PFSK-1 (cell line): ENCODE measurements around the gene KCNK10.

ENCODE experiments used
- POLR2AphosphoS5 ChIP-seq: IDR thresholded peaks from 2 replicates; pipeline ENCODE4 v1.6.1; 2012; ENCODE audit warnings: low read depth, mild to moderate bottlenecking, control low read depth, low read length, moderate library complexity
- SIN3A ChIP-seq: IDR thresholded peaks from 2 replicates; pipeline ENCODE4 v1.6.1; 2012; ENCODE audit warnings: mild to moderate bottlenecking, low read length, moderate library complexity, borderline replicate concordance; ENCODE audit not compliant: insufficient read depth

- TF ChIP-seq SIN3A, result no peak
- TF ChIP-seq POLR2AphosphoS5, result no peak
Measured at GRCh38 chr14:88305528-88306322, 17.3 kb downstream of the KCNK10 start.
